ENCODE data around the gene CHCHD6.

The CHCHD6 gene

DNA sequence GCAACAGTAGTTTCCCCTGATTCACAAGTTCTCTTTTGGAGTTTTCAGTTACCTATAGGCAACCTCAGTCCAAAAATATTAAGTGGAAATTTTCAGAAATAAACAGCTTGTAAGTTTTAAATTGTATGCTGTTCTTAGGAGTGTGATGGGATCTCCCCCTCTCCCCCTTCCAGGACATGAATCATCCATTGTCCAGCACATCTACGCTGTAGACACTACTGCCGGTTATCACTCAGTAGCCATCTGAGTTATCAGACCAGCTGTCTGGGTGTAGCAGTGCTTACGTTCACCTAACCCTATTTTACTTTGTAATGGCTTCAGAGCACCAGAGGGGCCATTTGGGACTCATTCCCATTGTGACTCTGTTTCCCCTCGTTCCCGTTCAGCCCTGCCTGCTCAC, 182.2 kb downstream of the CHCHD6 start:
- peaks cover 6% of the 10 kb centered on the region for H3K36me3 Mint-ChIP-seq
- H3K27ac Mint-ChIP-seq: no peak overlapping the region
- H3K9me3 Mint-ChIP-seq: no peaks in the 10 kb centered on the region
- H3K4me3 Mint-ChIP-seq: no peak overlapping the region
- H3K27me3 Mint-ChIP-seq: no peaks in the 10 kb centered on the region
- no peaks in the 10 kb centered on the region for H3K4me1 Mint-ChIP-seq

DNA sequence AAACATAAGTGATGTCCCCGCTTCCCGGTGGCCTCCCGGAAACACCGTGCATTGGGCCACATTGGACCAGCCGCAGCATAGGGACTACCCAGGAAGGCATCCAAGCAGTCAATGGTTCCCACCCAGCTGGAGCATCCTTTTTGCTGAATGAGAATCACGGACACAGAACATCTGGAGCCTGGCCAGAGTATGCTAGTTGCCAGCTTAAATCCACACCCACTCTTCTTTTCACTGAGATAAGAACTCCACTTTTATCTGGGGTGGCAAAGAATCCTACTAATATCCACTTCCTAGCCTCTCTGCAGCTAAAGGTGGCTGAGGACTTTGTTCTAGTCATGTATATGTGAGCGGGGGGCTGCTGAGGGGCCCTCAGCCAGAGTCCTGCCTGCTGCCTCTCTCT, 183.6 kb downstream of the CHCHD6 start:
- Mint-ChIP-seq H3K27ac (no peak overlapping the region), H3K36me3 (peaks cover 6% of the 10 kb centered on the region), H3K27me3 (no peaks in the 10 kb centered on the region), H3K4me3 (no peak overlapping the region), H3K4me1 (no peaks in the 10 kb centered on the region), H3K9me3 (no peaks in the 10 kb centered on the region)

DNA sequence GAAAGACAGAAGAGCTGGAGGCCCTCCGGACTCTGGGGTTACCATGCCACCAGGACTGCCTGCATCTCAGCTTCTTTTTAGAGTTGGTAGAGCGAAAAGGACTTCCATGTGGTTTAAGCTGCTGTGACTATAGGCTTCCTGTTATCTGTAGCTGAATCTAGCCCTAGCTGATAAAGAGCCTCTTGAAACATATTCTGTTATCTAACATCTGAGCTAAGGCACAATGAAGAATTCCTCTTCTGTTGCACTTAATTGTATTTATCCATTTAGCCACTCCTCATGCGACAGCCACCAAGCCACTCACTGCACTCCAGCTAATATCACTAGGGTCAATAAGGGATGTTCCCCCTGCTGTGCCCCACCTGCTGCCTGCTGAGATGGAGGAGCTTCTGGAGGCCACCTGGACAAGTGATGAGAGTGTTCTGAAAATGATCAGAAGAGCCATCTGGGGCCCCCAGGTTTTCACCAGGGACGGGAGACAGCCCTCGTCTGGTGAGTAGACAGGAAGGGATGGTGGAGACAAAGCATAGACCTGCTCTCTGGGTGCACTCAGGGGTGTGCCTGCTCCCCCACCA, 184.2 kb downstream of the CHCHD6 start:
- Mint-ChIP-seq H3K9me3 (no peaks in the 10 kb centered on the region), H3K36me3 (peaks cover 6% of the 10 kb centered on the region), H3K27ac (no peak overlapping the region), H3K27me3 (no peaks in the 10 kb centered on the region), H3K4me3 (no peak overlapping the region), H3K4me1 (no peaks in the 10 kb centered on the region)

DNA sequence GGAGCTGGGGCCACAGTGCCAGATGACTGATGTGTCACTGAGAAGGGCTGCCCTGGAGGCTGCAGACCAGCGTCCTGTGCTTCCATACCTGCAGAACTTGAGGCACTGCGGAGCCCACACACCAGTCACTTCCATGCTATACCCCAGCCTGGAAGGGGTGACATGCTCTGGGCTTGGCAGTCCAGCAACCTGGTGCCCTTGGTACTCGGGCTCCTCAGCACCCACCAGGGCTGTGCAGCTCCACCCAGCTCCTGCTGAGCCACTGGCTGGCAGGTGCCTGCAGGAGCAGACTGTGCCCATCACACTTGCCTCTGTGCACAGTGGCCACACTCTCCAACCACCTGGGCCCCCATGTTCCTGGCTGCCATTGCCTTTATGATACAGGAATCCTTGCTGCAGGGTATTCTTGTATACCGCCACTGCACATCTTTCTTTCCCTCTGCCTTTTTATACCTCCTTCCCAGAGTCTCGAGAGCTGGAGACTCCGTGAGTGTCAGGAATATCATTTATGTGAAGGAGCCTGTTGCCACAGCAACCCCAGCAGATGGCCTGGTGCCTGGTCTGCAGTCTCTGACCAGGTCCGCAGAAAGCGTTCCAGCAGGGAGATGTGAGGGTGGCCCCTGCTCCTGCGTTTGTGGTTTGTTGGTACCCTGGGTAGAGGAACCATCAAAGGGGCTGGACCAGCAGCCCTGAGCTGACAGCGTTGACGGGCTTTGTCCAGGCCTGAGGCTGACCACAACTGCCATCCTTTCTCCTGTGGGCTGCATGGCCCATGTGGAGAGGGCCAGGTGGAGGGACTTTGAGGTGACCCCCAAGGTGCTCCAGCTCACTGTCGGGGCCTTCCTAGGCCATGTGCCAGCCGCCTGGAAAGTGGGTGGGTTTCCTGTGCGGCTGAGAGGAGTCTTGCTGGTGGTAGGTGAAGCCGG, 185.5 kb downstream of the CHCHD6 start:
- H3K4me1 Mint-ChIP-seq: no peaks in the 10 kb centered on the region
- peaks cover 6% of the 10 kb centered on the region for H3K36me3 Mint-ChIP-seq
- H3K4me3 Mint-ChIP-seq: no peak overlapping the region
- no peaks in the 10 kb centered on the region for H3K27me3 Mint-ChIP-seq
- no peak overlapping the region for H3K27ac Mint-ChIP-seq
- H3K9me3 Mint-ChIP-seq: no peaks in the 10 kb centered on the region

DNA sequence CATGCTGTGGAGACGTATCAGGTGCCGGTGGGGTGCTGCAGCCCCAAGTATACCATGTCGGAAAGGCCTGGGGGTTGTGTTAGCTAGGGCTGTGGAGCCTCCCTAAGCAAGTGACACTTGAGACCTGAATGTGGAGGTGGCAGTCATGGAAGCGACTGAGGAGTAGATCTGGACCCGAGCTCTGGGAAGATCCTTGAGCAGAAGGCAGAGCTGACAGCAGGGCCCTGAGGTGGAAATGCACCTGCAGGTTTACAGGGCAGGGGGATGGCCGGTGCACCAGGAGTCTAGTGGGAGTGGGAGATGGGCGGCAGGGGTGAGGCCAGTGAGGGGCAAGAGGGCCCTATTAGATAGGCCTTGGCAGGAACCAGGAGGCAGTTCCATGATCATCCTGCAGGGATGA, 187.1 kb downstream of the CHCHD6 start:
- Mint-ChIP-seq H3K27ac (no peak overlapping the region), H3K4me3 (no peak overlapping the region), H3K27me3 (no peaks in the 10 kb centered on the region), H3K9me3 (no peaks in the 10 kb centered on the region), H3K36me3 (peaks cover 6% of the 10 kb centered on the region), H3K4me1 (no peaks in the 10 kb centered on the region)

DNA sequence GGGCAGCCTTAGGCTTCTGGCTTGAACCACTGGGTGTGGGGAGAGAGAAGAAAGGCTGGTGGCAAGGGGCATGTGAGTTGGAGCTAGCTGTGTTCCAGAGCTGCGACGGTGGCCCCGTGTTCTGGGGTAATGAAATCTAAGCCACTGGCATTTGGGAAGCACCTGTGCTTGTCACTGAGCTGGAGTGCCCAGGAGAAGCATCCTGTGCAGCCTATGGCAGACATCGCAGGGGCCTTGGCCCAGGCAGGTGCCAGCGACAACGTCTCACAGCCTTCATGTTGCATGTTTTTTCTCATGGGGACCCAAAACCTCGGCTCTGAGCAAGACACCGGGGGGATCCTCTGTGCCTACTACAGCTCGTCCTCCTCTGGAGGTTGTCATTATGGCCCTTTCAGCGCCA, 187.8 kb downstream of the CHCHD6 start:
- no peaks in the 10 kb centered on the region for H3K4me1 Mint-ChIP-seq
- no peak overlapping the region for H3K4me3 Mint-ChIP-seq
- H3K27me3 Mint-ChIP-seq: no peaks in the 10 kb centered on the region
- H3K36me3 Mint-ChIP-seq: peaks cover 6% of the 10 kb centered on the region
- H3K9me3 Mint-ChIP-seq: no peaks in the 10 kb centered on the region
- H3K27ac Mint-ChIP-seq: no peak overlapping the region

DNA sequence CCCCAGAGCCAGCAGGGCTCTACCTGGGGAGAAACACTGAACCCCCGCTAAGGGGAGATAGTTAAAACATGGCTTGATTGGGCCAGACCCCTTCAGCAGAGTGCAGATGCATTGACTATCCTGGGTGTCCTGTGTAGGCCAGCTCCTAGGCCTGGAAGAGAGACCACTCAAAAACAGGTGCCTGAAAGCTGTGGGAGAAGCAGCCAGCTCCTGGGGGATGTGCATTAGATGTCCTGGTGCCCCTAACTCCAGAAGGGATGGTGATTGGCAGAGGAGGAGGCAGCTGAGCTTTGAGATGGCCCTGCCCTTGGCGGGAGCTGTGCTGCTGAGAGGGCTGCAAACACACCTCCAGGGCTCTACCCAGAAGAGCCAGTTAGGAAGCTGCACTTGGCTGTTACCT, 189.6 kb downstream of the CHCHD6 start:
- Mint-ChIP-seq H3K4me3 (no peak overlapping the region), H3K36me3 (peaks cover 5% of the 10 kb centered on the region), H3K27me3 (no peaks in the 10 kb centered on the region), H3K27ac (no peak overlapping the region), H3K9me3 (no peaks in the 10 kb centered on the region), H3K4me1 (no peaks in the 10 kb centered on the region)

DNA sequence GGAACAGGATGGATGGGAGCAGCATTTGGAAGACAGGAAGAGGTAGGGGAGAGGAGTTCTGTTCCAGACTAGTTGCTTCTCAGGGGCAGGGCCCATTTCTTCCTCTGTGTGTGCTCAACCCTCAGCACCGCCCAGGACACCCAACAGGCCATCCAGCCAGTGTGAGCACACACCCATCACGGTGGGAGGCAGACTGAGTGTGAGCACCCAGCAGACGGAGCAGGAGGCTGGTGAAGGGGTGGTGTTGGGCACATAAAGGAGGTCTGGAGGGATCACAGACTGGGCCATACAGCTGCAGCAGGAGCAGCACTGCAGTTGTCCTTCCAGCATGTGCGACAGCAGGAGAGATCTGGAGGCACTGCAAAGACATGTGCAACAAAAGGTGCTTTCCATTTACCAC, 190.4 kb downstream of the CHCHD6 start:
- Mint-ChIP-seq H3K27me3 (no peaks in the 10 kb centered on the region), H3K27ac (no peak overlapping the region), H3K36me3 (peaks cover 4% of the 10 kb centered on the region), H3K4me3 (no peak overlapping the region), H3K9me3 (no peaks in the 10 kb centered on the region), H3K4me1 (no peaks in the 10 kb centered on the region)

DNA sequence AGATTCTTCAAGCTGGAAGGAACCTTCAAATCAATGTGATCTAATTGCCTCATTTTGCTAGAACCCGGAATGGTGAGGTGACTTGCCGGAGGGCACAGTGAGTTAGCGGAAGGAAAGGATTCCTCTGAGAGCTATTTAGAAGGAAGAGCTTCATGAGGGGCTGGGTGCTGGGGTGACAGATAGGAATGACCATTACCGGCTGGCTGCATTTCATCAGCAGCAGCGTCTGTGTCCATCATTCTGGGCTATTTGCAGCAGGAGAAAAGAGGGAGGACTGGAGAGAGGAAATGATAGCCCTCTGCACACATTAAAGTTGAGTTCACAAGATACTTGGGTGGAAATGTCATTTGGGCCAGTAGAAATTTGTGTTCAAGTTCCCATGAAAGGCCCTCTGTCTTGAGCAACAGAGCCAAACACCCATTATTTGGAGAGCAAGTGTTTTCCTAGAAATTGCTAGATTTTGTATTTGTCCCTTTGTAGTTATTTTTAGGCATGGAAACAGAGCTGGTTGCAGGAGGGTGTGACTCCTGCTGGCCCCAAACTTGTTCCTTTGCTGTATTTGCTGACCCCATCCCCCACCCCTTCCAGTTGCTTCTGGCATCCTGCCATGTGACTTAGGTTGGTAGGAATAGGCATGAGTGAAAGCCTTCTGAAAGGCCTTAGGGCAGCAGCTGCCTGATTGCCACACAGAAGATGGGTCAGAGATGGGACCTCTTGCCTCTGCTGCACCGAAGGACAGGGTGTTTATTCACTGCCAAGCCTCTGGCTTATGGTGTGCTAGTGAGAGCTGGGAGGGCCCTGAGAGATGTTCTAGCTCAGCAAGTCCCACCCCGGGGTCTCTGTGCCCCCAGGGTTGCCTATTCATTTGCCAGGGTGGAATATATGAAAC, 191.4 kb downstream of the CHCHD6 start:
- H3K36me3 Mint-ChIP-seq: peaks cover 5% of the 10 kb centered on the region
- H3K4me1 Mint-ChIP-seq: no peaks in the 10 kb centered on the region
- no peak overlapping the region for H3K4me3 Mint-ChIP-seq
- no peak overlapping the region for H3K27ac Mint-ChIP-seq
- no peaks in the 10 kb centered on the region for H3K9me3 Mint-ChIP-seq
- no peaks in the 10 kb centered on the region for H3K27me3 Mint-ChIP-seq

DNA sequence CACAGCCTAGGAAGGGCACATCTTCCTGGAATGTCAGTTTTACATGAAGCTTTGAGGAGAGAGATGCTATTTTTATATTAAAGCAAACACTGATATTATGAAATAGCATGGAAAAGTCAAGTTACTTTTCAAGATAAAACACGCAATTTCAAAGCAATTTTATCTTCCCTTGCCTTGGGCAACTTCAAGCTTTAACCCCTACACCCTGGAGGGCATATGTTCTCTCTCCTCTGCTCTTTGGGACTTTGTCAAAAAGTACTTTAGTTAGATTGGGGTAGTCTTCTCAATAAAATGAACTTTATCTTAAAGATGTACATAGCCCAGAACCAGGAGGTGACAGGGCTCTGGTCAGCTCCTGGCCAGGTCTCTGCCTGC, 192.0 kb downstream of the CHCHD6 start:
- Mint-ChIP-seq H3K4me1 (no peaks in the 10 kb centered on the region), H3K27ac (no peak overlapping the region), H3K9me3 (no peaks in the 10 kb centered on the region), H3K27me3 (no peaks in the 10 kb centered on the region), H3K4me3 (no peak overlapping the region), H3K36me3 (peaks cover 5% of the 10 kb centered on the region)

DNA sequence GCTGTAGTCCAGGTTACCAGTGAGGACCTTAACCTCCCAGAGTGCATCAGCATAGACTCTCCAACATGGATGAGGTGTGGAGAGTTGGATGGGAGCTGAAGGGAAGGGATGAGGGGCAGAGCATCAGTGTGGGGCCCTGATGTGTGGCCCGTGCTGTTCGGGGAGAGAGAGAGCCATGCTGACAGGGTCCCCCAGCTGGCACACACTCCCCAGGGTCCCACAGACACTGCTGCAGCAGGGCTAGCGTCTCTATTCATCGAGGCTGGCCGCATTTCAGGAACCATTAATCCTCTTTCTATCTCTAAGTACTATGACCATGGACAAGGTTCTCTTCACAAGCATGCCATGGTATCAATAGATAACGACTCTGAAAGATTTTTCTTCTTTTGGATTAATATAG, 192.9 kb downstream of the CHCHD6 start:
- H3K27ac Mint-ChIP-seq: no peak overlapping the region
- no peaks in the 10 kb centered on the region for H3K9me3 Mint-ChIP-seq
- H3K4me1 Mint-ChIP-seq: no peaks in the 10 kb centered on the region
- H3K4me3 Mint-ChIP-seq: no peak overlapping the region
- no peaks in the 10 kb centered on the region for H3K27me3 Mint-ChIP-seq
- H3K36me3 Mint-ChIP-seq: peaks cover 3% of the 10 kb centered on the region

DNA sequence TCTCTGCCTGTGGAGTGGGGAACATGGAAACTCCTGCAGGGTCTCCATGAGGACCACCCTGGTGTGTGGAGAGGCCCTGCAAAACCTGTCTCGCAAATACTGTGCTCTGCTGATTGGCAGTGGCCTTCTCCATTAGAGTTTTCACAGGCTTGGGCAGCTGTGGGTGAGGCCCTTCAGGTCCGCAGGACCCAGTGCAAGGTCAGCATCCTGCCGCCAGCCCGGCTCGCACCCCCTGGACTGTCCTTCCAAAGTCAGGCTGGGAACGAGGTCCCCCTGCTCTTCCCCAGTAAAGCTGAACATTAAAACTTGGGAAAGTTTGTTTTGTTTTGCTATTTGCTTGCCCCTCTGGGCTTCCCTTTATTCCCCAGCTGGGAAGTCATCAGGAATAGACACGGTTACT, 193.9 kb downstream of the CHCHD6 start:
- no peak overlapping the region for H3K27ac Mint-ChIP-seq
- no peaks in the 10 kb centered on the region for H3K4me1 Mint-ChIP-seq
- H3K27me3 Mint-ChIP-seq: no peaks in the 10 kb centered on the region
- peaks cover 5% of the 10 kb centered on the region for H3K36me3 Mint-ChIP-seq
- H3K4me3 Mint-ChIP-seq: no peak overlapping the region
- H3K9me3 Mint-ChIP-seq: no peaks in the 10 kb centered on the region

DNA sequence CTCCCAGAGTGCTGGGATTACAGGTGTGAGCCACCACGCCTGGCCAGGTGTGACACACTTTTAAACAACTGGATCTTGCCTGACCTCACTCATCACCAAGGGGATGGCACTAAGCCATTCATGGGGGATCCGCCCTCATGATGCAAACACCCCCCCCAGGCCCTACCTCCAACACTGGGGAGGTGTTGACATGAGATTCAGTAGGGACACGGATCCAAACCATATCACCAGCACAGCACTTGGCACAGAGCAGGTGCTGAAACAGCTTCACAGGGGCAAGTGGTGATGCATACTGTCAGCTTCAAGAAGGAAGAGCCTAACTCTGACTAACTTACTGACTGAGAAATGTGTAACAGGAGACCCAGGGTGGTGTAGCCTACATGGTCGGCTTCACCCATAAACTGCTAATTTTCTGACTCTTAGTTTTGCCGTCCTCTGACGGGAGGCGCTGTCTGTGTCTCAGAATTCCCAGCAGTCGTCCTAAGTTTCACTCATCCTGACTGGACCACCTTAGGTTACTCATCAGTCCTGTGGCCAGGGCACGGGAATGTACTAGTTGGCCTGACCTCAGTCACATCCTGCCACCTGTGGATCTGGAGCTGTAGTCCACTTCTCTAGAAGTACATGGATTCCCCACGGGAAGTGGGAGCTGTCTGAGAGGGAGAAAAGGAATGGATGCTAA, 197.0 kb downstream of the CHCHD6 start:
- no peaks in the 10 kb centered on the region for H3K9me3 Mint-ChIP-seq
- H3K36me3 Mint-ChIP-seq: peaks cover 5% of the 10 kb centered on the region
- H3K4me1 Mint-ChIP-seq: no peaks in the 10 kb centered on the region
- no peak overlapping the region for H3K4me3 Mint-ChIP-seq
- no peaks in the 10 kb centered on the region for H3K27me3 Mint-ChIP-seq
- H3K27ac Mint-ChIP-seq: no peak overlapping the region

DNA sequence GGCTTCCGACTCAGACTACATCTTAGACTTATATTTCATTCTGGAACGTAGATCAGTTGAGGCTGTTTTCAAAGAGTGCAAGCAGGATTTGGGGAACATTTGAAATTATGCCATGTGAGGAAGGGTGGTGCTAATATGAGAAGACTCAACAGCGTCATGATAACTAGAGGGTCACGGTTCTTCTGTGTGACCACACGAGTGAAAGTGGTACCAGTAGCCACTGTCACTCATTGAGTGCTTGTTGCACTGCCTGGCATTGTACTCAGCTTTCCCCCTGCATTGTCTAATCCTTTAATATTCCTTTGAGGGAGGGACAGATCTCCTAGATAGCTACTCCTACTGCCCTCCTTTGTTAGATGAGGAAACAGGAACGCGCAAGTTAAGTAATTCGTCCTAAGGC, 197.6 kb downstream of the CHCHD6 start:
- no peaks in the 10 kb centered on the region for H3K9me3 Mint-ChIP-seq
- no peaks in the 10 kb centered on the region for H3K4me1 Mint-ChIP-seq
- no peak overlapping the region for H3K27ac Mint-ChIP-seq
- H3K27me3 Mint-ChIP-seq: no peaks in the 10 kb centered on the region
- peaks cover 5% of the 10 kb centered on the region for H3K36me3 Mint-ChIP-seq
- H3K4me3 Mint-ChIP-seq: no peak overlapping the region

DNA sequence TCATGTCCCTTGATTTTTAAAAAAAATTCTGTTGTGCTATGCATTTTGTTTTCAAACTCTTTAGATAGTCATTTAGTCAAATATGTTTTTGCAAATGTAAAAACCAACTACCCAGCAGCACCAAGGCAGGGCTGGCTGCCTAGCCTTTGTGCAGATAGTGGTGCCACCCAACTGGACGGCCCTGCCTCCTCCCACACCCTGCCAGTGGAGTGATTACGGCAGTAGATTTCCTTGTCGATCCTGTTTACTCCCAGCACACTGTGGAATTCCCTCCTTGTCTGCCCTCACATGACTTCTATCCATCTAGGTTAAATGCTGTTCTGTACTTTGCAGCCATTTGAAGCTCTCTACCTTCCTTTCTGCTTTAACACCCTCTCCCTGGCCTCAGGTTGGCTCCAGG, 199.5 kb downstream of the CHCHD6 start:
- Mint-ChIP-seq H3K36me3 (peaks cover 7% of the 10 kb centered on the region), H3K4me1 (no peaks in the 10 kb centered on the region), H3K27ac (no peak overlapping the region), H3K27me3 (no peaks in the 10 kb centered on the region), H3K4me3 (no peak overlapping the region), H3K9me3 (no peaks in the 10 kb centered on the region)

All from activated naive CD4-positive, alpha-beta T cell treated with anti-CD3 and anti-CD28 coated beads, Interleukin-2, amount 50 U/mL, for 24 hours (primary cell).